ENCODE measurements around the gene ZNF2.

GRCh38 chr2:95179451-95179850 is 13.8 kb downstream of the ZNF2 start:
- no peak for TF ChIP-seq CTCF (IDR thresholded peaks at IDR 0.05)
- TF ChIP-seq POLR2A (IDR thresholded peaks at IDR 0.05) = no peak

All from testis (tissue), 2 donors.